AML-193 (cell line): Measurements from ENCODE around the gene TPRX2.
"Not testable (repeated sequence)": the region's sequence is repeated elsewhere in the genome, so short reads cannot be mapped to it uniquely, and the experiment has no call there.

Source experiments
- DNase-seq, 2 experiments: peaks; one replicate each; lab custom pipeline; 2025; lab: John Stamatoyannopoulos, UW

Gene TPRX2, protein sequence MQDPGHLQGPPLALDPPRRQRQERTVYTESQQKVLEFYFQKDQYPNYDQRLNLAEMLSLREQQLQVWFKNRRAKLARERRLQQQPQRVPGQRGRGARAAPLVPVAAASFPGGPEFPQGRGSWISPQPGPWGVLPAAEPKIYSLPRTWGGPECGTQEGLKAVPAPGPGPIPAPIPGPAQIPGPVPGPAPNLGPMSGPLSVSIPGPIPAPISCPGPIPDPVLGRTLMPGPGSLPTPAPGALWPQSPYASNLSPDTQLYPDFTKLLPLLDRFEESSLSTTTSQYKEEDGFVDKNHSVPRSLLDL

GRCh38 chr19:47858646-47859285 is at the start of gene TPRX2:
Gene TPRX2 (plus strand): TSS chr19:47859235. CDS start chr19:47859247, 12 bp downstream.
- DNase-seq = not testable (repeated sequence)

GRCh38 chr19:47813304-47813994 is 45.6 kb upstream of the TPRX2 start:
- DNase-seq = peak; percentile 29 to 36

GRCh38 chr19:47813995-47814328 is 45.1 kb upstream of the TPRX2 start:
- DNase-seq = no peak

DNA sequence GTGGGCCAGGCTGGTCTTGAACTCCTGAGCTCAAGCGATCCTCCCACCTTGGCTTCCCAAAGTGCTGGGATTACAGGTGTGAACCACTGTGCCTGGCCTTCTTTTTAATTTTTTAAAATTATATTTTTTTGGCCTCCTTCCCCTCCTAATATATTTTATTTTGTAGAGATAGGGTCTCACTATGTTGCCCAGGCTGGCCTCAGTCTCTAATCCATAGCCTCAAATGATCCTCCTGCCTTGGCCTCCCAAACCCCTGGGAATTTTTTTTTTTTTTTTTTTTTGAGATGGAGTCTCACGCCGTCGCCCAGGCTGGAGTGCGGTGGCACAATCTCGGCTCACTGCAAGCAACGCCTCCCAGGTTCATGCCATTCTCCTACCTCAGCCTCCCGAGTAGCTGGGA is 42.8 kb upstream of the TPRX2 start:
- DNase-seq = not testable (repeated sequence)

DNA sequence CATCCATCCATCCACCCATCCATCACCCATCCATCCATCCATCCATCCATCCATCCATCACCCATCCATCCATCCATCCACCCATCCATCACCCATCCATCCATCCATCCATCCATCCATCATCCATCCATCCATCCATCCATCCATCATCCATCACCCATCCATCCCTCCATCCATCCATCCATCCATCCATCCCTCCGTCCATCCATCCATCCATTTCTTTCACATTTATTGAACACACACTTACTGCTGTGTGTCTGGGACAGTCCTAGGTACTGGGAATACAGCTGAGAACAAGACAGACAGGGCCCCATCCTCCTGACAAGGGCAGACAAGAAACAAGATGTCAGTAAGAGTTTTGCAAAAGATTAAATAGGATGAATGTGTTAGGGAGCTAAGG is 40.8 kb upstream of the TPRX2 start:
- not testable (repeated sequence) for DNase-seq

DNA sequence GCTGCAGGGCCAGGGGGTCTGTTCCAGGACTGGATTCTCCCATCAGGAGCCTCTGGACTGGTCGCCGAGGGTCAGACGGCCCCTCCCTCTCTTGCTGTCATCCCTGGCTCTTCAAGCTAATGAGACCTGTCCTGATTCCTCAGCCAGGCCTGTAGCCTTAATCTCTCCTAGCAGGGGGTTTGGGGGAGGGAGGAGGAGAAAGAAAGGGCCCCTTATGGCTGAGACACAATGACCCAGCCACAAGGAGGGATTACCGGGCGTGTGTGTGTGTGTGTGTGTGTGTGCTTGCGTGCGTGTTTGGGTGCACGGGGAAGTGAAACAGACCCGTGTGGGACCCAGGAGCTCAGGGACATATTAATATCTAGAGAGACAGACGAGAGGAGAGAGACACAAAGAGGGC is 39.2 kb upstream of the TPRX2 start:
- no peak for DNase-seq

- no peak for DNase-seq
Measured at GRCh38 chr19:47820410-47820809, 38.6 kb upstream of the TPRX2 start.

- no peak for DNase-seq
Measured at GRCh38 chr19:47821460-47822020, 37.5 kb upstream of the TPRX2 start, which contains the start of gene CRX. Gene CRX (plus strand): TSS chr19:47821937. CDS start chr19:47834444, 12,507 bp downstream.

- no peak for DNase-seq
Measured at GRCh38 chr19:47824396-47824795, 34.6 kb upstream of the TPRX2 start.

DNA sequence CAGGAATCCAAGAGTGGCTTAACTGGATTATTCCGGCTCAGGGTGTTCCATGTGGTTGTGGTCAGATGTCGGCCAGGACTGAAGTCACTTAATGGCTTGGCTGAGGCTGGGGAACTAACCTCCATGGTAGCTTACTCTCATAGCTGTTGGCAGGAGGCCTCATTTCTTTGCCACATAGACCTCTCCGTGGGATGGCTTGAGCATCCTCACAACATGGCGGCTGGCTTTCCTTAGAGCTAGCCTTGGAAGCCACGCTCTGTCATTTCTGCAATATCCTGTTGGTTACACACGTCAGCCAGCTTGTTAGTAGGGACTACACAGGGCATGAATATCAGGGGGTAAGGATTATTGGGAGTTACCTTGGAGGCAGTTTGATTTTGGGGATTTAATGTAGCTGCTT is 32.2 kb upstream of the TPRX2 start:
- DNase-seq = no peak

GRCh38 chr19:47832723-47833122 is 26.3 kb upstream of the TPRX2 start:
- no peak for DNase-seq

- DNase-seq = no peak
Measured at GRCh38 chr19:47836038-47836437, 23.0 kb upstream of the TPRX2 start.

- no peak for DNase-seq
Measured at GRCh38 chr19:47839411-47839810, 19.6 kb upstream of the TPRX2 start.

DNA sequence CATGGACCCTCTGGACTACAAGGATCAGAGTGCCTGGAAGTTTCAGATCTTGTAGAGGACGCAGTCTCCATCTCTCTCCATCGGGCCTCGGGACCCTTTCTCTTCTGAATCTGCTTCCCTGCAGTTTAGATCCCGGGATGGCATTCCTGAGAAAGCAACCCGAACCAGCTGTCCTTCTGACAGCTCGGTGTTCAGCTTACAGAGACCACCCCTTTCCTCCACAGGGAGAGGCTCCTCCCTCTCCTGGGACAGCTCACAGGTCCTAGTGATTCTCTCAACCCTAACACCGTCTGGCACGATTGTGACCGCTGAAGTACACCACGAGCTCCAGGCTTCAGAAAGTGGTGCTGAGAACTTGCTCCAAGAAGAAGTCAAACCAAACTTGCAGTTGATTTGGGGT is 19.1 kb upstream of the TPRX2 start:
- DNase-seq = no peak

DNA sequence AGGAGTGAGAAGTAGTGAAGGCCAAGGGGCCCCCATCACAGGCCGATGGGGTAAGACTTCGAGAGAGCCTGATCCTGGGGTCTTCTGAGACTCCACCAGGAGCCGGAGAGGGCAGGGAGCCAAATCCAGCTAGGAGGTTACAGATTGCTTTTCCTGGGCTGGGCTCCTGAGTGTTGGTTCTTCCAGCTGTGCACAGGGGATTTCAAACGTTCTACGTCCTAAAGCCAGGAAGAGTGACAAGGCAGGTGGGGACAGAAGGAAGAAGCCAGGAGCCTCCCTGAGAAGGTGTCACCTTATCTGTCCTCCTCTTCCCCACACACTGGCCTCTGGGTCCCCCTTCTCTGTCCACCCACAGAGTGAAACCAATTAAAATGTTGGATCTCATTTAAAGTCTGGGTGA is 16.1 kb upstream of the TPRX2 start:
- no peak for DNase-seq

GRCh38 chr19:47848425-47848822 is 10.6 kb upstream of the TPRX2 start:
- no peak for DNase-seq

DNA sequence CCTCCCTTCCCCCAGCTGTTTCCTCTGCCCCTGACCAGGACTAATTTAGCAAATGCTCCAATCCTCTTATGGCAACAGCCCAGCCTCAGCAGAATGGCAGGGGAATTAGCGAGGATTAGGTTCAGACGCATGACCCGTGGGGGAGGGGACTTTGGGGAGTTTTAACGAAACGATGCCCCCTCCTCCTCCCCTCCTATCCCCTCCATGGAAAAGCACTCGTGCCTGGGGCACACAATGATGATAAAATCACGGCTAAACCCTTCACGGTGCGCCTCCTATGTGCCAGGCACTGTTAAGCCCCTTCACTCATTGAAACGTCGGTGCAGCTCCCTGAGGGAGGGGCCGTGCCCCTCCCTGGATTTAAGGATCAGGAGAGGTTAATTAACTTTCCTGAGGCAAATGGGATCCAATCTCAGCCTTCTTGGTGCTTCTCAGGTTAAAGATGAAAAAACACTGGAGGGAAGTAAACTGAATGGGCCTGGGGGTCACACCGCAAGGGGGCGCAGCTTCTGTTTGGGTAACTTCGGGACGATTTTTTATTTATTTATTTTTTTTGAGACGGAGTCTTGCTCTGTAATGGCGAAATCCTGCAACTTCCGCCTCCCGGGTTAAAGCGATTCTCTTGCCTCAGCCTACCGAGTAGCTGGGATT is 10.1 kb upstream of the TPRX2 start:
- no peak for DNase-seq

DNA sequence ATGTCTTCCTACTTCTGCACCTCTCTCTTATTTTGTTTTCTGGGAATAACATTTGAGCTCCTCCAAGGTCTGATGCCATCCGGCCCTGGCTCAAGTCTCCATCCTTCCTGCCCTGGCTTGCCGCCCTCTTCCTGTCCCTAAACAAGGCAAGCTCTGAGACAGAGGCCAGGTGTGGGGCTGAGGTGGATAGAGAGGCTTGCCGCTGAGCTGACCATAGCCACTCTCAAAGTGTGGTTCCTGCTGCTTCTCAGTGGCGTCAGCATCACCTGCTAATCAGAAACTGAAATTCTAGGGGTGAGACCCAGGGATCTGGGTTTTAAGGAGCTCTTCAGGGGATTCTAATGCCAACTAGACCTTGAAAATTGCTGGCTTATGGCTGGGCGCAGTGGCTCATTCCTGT is 6.0 kb upstream of the TPRX2 start:
- no peak for DNase-seq

DNA sequence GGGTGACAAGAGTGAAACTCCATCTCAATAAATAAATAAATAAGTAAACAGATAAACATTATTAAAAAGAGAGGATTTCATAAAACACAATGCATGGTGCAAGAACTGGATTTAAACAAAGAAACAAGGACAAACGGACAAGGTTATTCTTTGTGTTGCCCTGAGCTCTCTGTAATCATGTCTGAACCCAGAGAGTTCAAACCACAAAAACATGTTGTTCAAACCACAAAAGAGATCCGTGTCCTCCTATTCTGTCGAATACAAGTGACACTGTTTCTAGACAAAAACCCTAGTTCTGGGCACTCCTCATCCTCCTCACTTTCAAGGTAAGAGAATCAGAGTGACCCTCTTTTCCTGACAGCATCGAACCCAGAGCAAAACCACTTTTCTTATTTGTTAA is 4.6 kb upstream of the TPRX2 start:
- no peak for DNase-seq

- DNase-seq = not testable (repeated sequence)
Measured at GRCh38 chr19:47858231-47858630, 804 bp upstream of the TPRX2 start.

DNA sequence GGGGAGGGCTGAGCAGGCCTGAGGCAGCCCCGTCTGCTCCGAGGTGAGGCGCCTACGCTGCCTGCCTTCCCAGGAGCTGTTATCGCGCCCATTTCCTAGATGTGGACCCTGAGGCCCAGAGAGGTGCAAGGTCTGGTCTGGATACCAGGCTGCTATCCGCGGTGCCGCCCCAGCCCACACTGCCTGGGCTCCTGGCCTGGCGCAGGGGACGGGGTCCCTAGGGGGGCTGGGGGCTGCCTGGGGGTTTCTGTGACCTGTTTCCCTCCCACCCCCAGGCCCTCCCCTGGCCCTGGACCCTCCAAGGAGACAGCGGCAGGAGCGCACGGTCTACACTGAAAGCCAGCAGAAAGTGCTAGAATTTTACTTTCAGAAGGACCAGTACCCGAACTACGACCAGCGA is 803 bp downstream of the TPRX2 start:
- DNase-seq = not testable (repeated sequence)

DNA sequence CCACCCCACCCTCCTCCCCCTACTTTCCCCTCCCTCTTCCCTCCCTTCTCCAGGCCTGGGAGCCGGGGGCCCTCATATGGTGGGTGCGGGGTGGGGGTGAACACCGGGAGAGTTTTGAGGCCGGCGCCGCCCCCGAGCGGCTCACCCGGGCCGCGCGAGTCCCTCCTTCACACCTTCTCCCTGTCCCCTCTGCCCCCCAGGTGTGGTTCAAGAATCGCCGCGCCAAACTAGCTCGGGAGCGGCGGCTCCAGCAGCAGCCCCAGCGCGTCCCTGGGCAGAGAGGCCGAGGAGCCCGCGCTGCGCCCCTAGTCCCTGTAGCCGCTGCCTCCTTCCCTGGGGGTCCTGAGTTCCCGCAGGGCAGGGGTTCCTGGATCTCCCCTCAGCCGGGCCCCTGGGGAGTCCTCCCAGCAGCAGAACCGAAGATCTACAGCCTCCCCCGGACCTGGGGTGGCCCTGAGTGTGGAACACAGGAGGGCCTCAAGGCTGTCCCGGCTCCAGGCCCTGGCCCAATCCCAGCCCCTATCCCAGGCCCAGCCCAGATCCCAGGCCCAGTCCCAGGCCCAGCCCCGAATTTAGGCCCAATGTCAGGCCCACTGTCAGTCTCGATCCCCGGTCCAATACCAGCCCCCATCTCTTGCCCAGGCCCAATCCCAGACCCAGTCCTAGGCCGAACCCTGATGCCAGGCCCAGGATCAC is 1.7 kb downstream of the TPRX2 start:
- DNase-seq = no peak
